GM23338 (cell line): ENCODE results near the gene PCDHGB7. TPM values are rescaled to one million over a fixed set of nuclear protein-coding genes. Genes with fewer than 3 reads are reported as not detected.

Source experiments
- ATAC-seq: fragments of 200-7000 bp; cut with Tn5 transposase; 3 replicates; pipeline ENCODE4 v1.9.1; 2020
- DNase-seq: peaks from one replicate; pipeline ENCODE4 v3.0.0-alpha.2; 2015; ENCODE audit warnings: low spot score
- H2AFZ ChIP-seq: fragments of 200-600 bp; sonication (generic); 2 replicates; pipeline ENCODE4 v1.8.0; 2016; ENCODE audit warnings: antibody characterized with exemption, mild to moderate bottlenecking, moderate library complexity
- H3F3A ChIP-seq: fragments of 200-600 bp; sonication (generic); replicated peaks from 2 replicates; pipeline ENCODE4 v1.8.0; 2017; ENCODE audit warnings: antibody characterized with exemption, mixed run types, low read depth
- H3K27ac ChIP-seq: fragments of 200-600 bp; sonication (generic); 2 replicates; pipeline ENCODE4 v1.6.1; 2016; ENCODE audit warnings: low read depth
- H3K27me3 ChIP-seq: fragments of 200-600 bp; sonication (generic); 2 replicates; pipeline ENCODE4 v1.8.0; 2016; ENCODE audit warnings: mild to moderate bottlenecking, mixed run types, moderate library complexity; ENCODE audit not compliant: insufficient read depth
- H3K36me3 ChIP-seq: fragments of 200-600 bp; sonication (generic); 2 replicates; pipeline ENCODE4 v1.8.0; 2016; ENCODE audit warnings: mild to moderate bottlenecking; ENCODE audit not compliant: insufficient read depth
- H3K4me1 ChIP-seq: fragments of 200-600 bp; sonication (generic); 2 replicates; pipeline ENCODE4 v1.8.0; 2016; ENCODE audit warnings: mild to moderate bottlenecking, moderate library complexity; ENCODE audit not compliant: insufficient read depth
- H3K4me2 ChIP-seq: fragments of 200-600 bp; sonication (generic); 2 replicates; pipeline ENCODE4 v1.7.1; 2017; ENCODE audit warnings: mixed run types
- H3K4me3 ChIP-seq: fragments of 200-600 bp; sonication (generic); 2 replicates; pipeline ENCODE4 v1.6.1; 2016; ENCODE audit warnings: mixed run types
- H3K79me2 ChIP-seq: fragments of 200-600 bp; sonication (generic); replicated peaks from 2 replicates; pipeline ENCODE4 v1.8.0; 2017; ENCODE audit warnings: mild to moderate bottlenecking; ENCODE audit not compliant: insufficient read depth
- H3K9me2 ChIP-seq: fragments of 200-600 bp; sonication (generic); 2 replicates; pipeline ENCODE4 v1.8.0; 2017; ENCODE audit not compliant: insufficient read depth
- H4K20me1 ChIP-seq: fragments of 200-600 bp; sonication (generic); replicated peaks from 2 replicates; pipeline ENCODE4 v1.8.0; 2017; ENCODE audit warnings: mild to moderate bottlenecking; ENCODE audit not compliant: insufficient read depth
- H3K27ac Mint-ChIP-seq: 2 replicates; pipeline ENCODE4 v1.8.0; 2020; ENCODE audit warnings: inconsistent platforms, mild to moderate bottlenecking, moderate library complexity, mixed read lengths
- H3K27me3 Mint-ChIP-seq: 3 replicates; pipeline ENCODE4 v1.8.0; 2022; ENCODE audit warnings: low read depth, mild to moderate bottlenecking, moderate library complexity, mixed read lengths, inconsistent platforms; ENCODE audit not compliant: insufficient read depth, poor library complexity
- H3K36me3 Mint-ChIP-seq: 3 replicates; pipeline ENCODE4 v1.8.0; 2021; ENCODE audit warnings: low read depth, mild to moderate bottlenecking, inconsistent platforms, moderate library complexity, mixed read lengths
- H3K4me1 Mint-ChIP-seq: 3 replicates; pipeline ENCODE4 v1.8.0; 2020; ENCODE audit warnings: mild to moderate bottlenecking, inconsistent platforms, mixed read lengths
- H3K4me3 Mint-ChIP-seq: 3 replicates; pipeline ENCODE4 v1.8.0; 2021; ENCODE audit warnings: moderate library complexity, mild to moderate bottlenecking, inconsistent platforms, mixed read lengths
- H3K9me3 Mint-ChIP-seq: 3 replicates; pipeline ENCODE4 v1.8.0; 2020; ENCODE audit warnings: moderate library complexity, mild to moderate bottlenecking, inconsistent platforms, mixed read lengths
- CREB1 ChIP-seq: fragments of 250-450 bp; sonication (Bioruptor Pico); IDR thresholded peaks from 2 replicates; pipeline ENCODE4 v1.5.0; 2020; ENCODE audit warnings: low read depth, mild to moderate bottlenecking, moderate library complexity
- JUNB ChIP-seq: IDR thresholded peaks from one replicate; pipeline ENCODE4 v1.6.1; 2016; ENCODE audit warnings: antibody characterized with exemption; ENCODE audit not compliant: unreplicated experiment
- ZNF462 ChIP-seq: fragments of 250-450 bp; sonication (Bioruptor Pico); IDR thresholded peaks from 2 replicates; pipeline ENCODE4 v1.5.0; 2020; ENCODE audit warnings: mild to moderate bottlenecking, moderate library complexity
- polyA plus RNA-seq: library from polyadenylated mRNA; unstranded; fragments of >200 nt; fragmentation: Nextera tagmentation; extraction: Ambion mirVana; gene quantifications from 2 replicates; pipeline ENCODE4 v1.2.1, GENCODE V29; 2016
- total RNA-seq: library from RNA; depleted of rRNA; stranded (reverse); fragments of >200 nt; shearing (Covaris generic); gene quantifications from 2 replicates; pipeline ENCODE4 v1.2.3, GENCODE V29; 2014
- TF ChIP-seq, protein P1 (sequence below): IDR thresholded peaks from one replicate; pipeline ENCODE4 v1.6.1; 2018; ENCODE audit warnings: antibody characterized with exemption; ENCODE audit not compliant: unreplicated experiment
- TF ChIP-seq, protein P2 (sequence below), 2 experiments: fragments of 200-600 bp in 1 of 2; sonication (generic) in 1 of 2; conservative IDR thresholded peaks; 2 replicates each; pipeline versions ENCODE4 v1.5.1 to v1.6.1; 2016 to 2017; ENCODE audit warnings: antibody characterized with exemption in 2 of 2, low read depth in 2 of 2, mild to moderate bottlenecking in 2 of 2, moderate library complexity in 1 of 2

Gene PCDHGB7
- total and polyA plus RNA-seq, 2 experiments from 2014 or later = 1.4 to 11.7 TPM

DNA sequence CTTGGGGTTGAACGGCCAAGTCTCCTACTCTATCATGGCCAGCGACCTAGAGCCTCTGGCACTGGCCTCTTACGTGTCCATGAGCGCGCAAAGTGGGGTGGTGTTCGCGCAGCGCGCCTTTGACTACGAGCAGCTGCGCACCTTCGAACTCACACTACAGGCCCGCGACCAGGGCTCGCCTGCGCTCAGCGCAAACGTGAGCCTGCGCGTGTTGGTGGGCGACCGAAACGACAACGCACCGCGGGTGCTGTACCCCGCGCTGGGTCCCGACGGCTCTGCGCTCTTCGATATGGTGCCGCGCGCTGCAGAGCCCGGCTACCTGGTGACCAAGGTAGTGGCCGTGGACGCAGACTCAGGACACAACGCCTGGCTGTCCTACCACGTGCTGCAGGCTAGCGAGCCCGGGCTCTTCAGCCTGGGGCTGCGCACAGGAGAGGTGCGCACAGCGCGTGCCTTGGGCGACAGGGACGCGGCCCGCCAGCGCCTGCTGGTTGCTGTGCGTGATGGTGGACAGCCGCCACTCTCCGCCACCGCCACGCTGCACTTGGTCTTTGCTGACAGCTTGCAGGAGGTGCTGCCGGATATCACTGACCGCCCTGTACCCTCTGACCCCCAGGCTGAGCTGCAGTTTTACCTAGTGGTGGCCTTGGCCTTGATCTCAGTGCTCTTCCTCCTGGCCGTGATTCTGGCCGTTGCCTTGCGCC is 17.8 kb upstream of the PCDHGB7 start:
- H3K9me2 ChIP-seq = no peaks in the 10 kb centered on the region
- DNase-seq (no peak), ATAC-seq (no peak)
- no peaks in the 10 kb centered on the region for H3K27me3 ChIP-seq
- H4K20me1 ChIP-seq = no peaks in the 10 kb centered on the region
- H2AFZ ChIP-seq = no peak overlapping the region
- no peak for TF ChIP-seq JUNB
- Mint-ChIP-seq H3K4me1 (no peaks in the 10 kb centered on the region; the same call in 2 of the 3 replicates), H3K9me3 (peaks cover 73% of the 10 kb centered on the region), H3K27ac (no peak overlapping the region), H3K36me3 (peaks cover 59% of the 10 kb centered on the region), H3K4me3 (no peak overlapping the region), H3K27me3 (peaks cover 11% of the 10 kb centered on the region)
- no peaks in the 10 kb centered on the region for H3F3A ChIP-seq
- H3K4me2 ChIP-seq = no peak overlapping the region
- H3K27ac ChIP-seq = no peak overlapping the region
- H3K36me3 ChIP-seq = 0 out of 2 replicates have a peak, but pooled peaks cover 11% of the 10 kb centered on the region
- H3K4me3 ChIP-seq = no peak overlapping the region
- no peaks in the 10 kb centered on the region; the same call in 1 of the 2 replicates for H3K79me2 ChIP-seq
- no peaks in the 10 kb centered on the region for H3K4me1 ChIP-seq

- Histone ChIP-seq H3K79me2 (no peaks in the 10 kb centered on the region; the same call in 1 of the 2 replicates), H3K9me2 (no peaks in the 10 kb centered on the region), H3K4me1 (no peaks in the 10 kb centered on the region), H3K4me2 (no peak within 1 kb of the TSS), H2AFZ (no peak within 1 kb of the TSS), H3K27me3 (no peaks in the 10 kb centered on the region), H3F3A (no peaks in the 10 kb centered on the region), H3K4me3 (no peak within 1 kb of the TSS), H3K36me3 (0 out of 2 replicates have a peak, but pooled peaks cover 11% of the 10 kb centered on the region), H3K27ac (no peak within 1 kb of the TSS), H4K20me1 (no peaks in the 10 kb centered on the region)
- TF ChIP-seq, protein P1, sequence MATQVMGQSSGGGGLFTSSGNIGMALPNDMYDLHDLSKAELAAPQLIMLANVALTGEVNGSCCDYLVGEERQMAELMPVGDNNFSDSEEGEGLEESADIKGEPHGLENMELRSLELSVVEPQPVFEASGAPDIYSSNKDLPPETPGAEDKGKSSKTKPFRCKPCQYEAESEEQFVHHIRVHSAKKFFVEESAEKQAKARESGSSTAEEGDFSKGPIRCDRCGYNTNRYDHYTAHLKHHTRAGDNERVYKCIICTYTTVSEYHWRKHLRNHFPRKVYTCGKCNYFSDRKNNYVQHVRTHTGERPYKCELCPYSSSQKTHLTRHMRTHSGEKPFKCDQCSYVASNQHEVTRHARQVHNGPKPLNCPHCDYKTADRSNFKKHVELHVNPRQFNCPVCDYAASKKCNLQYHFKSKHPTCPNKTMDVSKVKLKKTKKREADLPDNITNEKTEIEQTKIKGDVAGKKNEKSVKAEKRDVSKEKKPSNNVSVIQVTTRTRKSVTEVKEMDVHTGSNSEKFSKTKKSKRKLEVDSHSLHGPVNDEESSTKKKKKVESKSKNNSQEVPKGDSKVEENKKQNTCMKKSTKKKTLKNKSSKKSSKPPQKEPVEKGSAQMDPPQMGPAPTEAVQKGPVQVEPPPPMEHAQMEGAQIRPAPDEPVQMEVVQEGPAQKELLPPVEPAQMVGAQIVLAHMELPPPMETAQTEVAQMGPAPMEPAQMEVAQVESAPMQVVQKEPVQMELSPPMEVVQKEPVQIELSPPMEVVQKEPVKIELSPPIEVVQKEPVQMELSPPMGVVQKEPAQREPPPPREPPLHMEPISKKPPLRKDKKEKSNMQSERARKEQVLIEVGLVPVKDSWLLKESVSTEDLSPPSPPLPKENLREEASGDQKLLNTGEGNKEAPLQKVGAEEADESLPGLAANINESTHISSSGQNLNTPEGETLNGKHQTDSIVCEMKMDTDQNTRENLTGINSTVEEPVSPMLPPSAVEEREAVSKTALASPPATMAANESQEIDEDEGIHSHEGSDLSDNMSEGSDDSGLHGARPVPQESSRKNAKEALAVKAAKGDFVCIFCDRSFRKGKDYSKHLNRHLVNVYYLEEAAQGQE = no peak
- TF ChIP-seq ZNF462 (CRISPR knock-in tag) (no peak), CREB1 (CRISPR knock-in tag) (no peak), JUNB (no peak)
- TF ChIP-seq, protein P2, sequence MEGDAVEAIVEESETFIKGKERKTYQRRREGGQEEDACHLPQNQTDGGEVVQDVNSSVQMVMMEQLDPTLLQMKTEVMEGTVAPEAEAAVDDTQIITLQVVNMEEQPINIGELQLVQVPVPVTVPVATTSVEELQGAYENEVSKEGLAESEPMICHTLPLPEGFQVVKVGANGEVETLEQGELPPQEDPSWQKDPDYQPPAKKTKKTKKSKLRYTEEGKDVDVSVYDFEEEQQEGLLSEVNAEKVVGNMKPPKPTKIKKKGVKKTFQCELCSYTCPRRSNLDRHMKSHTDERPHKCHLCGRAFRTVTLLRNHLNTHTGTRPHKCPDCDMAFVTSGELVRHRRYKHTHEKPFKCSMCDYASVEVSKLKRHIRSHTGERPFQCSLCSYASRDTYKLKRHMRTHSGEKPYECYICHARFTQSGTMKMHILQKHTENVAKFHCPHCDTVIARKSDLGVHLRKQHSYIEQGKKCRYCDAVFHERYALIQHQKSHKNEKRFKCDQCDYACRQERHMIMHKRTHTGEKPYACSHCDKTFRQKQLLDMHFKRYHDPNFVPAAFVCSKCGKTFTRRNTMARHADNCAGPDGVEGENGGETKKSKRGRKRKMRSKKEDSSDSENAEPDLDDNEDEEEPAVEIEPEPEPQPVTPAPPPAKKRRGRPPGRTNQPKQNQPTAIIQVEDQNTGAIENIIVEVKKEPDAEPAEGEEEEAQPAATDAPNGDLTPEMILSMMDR (conservative IDR thresholded peaks at IDR 0.05; ENCODE audit: low read depth in 2 of 2) = peak; percentile 45 to 48
- Mint-ChIP-seq H3K4me1 (no peaks in the 10 kb centered on the region; the same call in 2 of the 3 replicates), H3K27me3 (peaks cover 9% of the 10 kb centered on the region), H3K36me3 (peaks cover 46% of the 10 kb centered on the region), H3K4me3 (no peak within 1 kb of the TSS), H3K9me3 (peaks cover 54% of the 10 kb centered on the region), H3K27ac (no peak within 1 kb of the TSS)
- ATAC-seq (no peak), DNase-seq (peak; percentile 60)
Observed at GRCh38 chr5:141402553-141403243, 14.8 kb upstream of the PCDHGB7 start, which contains the start of gene PCDHGA9. TSS of gene PCDHGA9 (plus strand) at chr5:141402778. CDS start at chr5:141402953, 175 bp downstream.
